MG63 (cell line): Measurements from ENCODE around the gene SPATA45. TPM values are rescaled to one million over a fixed set of nuclear protein-coding genes. Genes with fewer than 3 reads are reported as not detected.
"Not testable (repeated sequence)": the region's sequence is repeated elsewhere in the genome, so short reads cannot be mapped to it uniquely, and the experiment has no call there.

Experiments
- DNase-seq: peaks from one replicate; pipeline ENCODE4 v3.0.0-alpha.2; 2020
- H3K27me3 ChIP-seq: fragments of 250-450 bp; sonication (Bioruptor Pico); 2 replicates; pipeline ENCODE4 v1.5.1; 2020; ENCODE audit warnings: mild to moderate bottlenecking, moderate library complexity
- H3K36me3 ChIP-seq: fragments of 250-450 bp; sonication (Bioruptor Pico); 2 replicates; pipeline ENCODE4 v1.5.1; 2020; ENCODE audit warnings: mild to moderate bottlenecking, moderate library complexity
- H3K4me3 ChIP-seq: fragments of 250-450 bp; sonication (Bioruptor Pico); 2 replicates; pipeline ENCODE4 v1.5.1; 2020; ENCODE audit warnings: mild to moderate bottlenecking, moderate library complexity
- H3K9me3 ChIP-seq: fragments of 250-450 bp; sonication (Bioruptor Pico); 2 replicates; pipeline ENCODE4 v1.5.1; 2020; ENCODE audit warnings: mild to moderate bottlenecking, moderate library complexity
- total RNA-seq: library from RNA; depleted of rRNA; stranded (reverse); fragments of >200 nt; shearing (Covaris generic); gene quantifications from 2 replicates; pipeline ENCODE4 v1.2.3, GENCODE V29; 2014; ENCODE audit warnings: low replicate concordance

The SPATA45 gene
- total RNA-seq, 1 experiment from 2014 or later, result not detected

GRCh38 chr1:212852105-212852688 lies 4.7 kb upstream of the SPATA45 start:
- Histone ChIP-seq H3K27me3 (no peaks in the 10 kb centered on the region), H3K9me3 (no peaks in the 10 kb centered on the region)

GRCh38 chr1:212844521-212844920 lies 2.9 kb downstream of the SPATA45 start:
- not testable (repeated sequence) for H3K36me3 ChIP-seq, H3K27me3 ChIP-seq, DNase-seq, H3K4me3 ChIP-seq, H3K9me3 ChIP-seq

More at GRCh38 chr1:212852105-212852688, 4.7 kb upstream of the SPATA45 start:
- Histone ChIP-seq H3K36me3 (no peaks in the 10 kb centered on the region), H3K4me3 (no peak overlapping the region)
- DNase-seq, result no peak

DNA sequence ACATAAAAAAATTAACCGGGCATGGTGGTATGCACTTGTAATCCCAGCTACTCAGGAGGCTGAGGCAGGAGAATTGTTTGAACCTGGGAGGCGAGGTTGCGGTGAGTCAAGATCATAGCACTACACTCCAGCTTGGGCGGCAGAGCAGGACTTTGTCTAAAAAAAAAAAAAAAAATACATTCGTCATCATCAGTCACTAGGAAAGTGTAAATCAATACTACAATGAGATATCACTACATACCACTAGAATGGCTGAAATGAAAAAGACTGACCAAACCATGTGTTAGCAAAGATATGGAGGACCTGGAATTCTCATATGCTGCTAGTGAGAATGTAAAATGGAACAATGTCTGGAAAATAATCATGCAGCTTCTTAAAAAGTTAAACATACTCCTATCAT lies 9.3 kb downstream of the SPATA45 start:
- Histone ChIP-seq H3K4me3 (no peak overlapping the region), H3K9me3 (no peaks in the 10 kb centered on the region), H3K36me3 (no peaks in the 10 kb centered on the region), H3K27me3 (no peaks in the 10 kb centered on the region)
- no peak for DNase-seq

- not testable (repeated sequence) for H3K27me3 ChIP-seq, H3K36me3 ChIP-seq, H3K4me3 ChIP-seq, H3K9me3 ChIP-seq, DNase-seq
Measured at GRCh38 chr1:212833211-212834207, 13.9 kb downstream of the SPATA45 start.

DNA sequence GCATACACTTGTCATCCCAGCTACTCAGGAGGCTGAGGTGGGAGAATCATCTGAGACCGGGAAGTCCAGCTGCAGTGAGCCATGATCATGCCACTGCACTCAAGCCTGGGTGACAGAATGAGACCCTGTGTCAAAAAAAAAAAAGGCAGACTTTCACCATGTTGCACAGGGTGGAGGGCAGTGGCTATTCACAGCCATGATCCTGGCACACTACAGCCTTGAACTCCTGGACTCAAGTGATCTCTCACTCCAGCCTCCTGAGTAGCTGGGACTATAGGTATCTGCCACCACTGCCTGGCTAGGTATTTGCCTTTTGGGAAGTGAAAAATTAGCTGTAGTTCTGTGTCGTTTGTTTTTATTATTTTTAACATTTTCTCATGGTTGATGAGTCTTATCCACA lies 19.1 kb downstream of the SPATA45 start:
- Histone ChIP-seq H3K4me3 (no peak overlapping the region), H3K36me3 (no peaks in the 10 kb centered on the region), H3K9me3 (peaks cover 15% of the 10 kb centered on the region), H3K27me3 (no peaks in the 10 kb centered on the region)
- DNase-seq, result no peak

DNA sequence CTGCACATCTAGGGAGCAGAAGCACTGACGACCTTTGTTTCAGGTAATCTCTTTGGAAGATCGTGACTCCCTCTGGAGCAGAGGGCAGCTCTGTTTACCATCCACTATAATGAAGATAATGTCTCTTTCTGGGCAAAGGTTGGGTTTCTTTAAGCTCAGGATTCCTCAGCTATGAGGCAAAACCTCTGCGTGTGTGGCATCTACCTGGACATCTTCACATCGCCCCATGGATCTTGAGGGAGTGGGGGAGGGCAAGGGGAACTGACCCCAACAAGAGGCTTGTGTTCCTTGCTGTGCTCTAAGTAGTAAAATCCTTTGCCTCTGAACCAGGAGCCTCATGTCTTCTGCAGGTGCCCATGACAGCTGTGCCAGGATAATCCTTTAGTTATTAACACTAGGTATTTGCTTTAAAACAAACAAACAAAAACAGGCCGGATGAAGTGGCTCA lies 19.6 kb downstream of the SPATA45 start:
- Histone ChIP-seq H3K4me3 (no peak overlapping the region), H3K36me3 (no peaks in the 10 kb centered on the region), H3K27me3 (no peaks in the 10 kb centered on the region), H3K9me3 (peaks cover 15% of the 10 kb centered on the region)
- no peak for DNase-seq

DNA sequence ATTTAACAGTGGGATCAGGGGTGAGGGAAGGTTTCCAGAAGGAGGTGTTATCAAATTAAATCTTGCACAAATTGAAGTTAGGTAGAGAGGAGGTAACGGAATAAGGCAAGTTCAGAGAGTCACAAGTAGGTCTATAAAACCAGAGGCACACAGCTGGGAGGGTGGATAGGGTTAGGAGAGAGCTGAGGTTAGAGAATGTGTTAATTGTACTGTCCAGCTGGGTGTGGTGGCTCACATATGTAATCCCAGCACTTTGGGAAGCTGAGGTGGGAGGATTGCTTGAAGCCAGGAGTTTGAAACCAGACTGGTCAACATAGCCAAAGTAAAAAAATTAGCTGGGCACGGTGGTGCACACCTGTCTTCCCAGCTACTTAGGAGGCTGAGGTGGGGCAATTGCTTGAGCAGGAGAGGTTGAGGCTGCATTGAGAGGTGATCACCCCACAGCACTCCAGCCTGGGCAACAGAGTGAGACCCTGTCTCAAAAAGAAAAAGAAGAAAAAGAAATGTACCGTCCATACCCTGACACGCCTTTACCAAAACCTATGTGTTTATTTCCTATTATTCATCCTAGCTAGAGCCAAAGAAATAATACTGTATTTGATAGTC lies 20.2 kb downstream of the SPATA45 start:
- Histone ChIP-seq H3K27me3 (no peaks in the 10 kb centered on the region), H3K9me3 (peaks cover 15% of the 10 kb centered on the region), H3K36me3 (no peaks in the 10 kb centered on the region), H3K4me3 (no peak overlapping the region)
- no peak for DNase-seq

DNA sequence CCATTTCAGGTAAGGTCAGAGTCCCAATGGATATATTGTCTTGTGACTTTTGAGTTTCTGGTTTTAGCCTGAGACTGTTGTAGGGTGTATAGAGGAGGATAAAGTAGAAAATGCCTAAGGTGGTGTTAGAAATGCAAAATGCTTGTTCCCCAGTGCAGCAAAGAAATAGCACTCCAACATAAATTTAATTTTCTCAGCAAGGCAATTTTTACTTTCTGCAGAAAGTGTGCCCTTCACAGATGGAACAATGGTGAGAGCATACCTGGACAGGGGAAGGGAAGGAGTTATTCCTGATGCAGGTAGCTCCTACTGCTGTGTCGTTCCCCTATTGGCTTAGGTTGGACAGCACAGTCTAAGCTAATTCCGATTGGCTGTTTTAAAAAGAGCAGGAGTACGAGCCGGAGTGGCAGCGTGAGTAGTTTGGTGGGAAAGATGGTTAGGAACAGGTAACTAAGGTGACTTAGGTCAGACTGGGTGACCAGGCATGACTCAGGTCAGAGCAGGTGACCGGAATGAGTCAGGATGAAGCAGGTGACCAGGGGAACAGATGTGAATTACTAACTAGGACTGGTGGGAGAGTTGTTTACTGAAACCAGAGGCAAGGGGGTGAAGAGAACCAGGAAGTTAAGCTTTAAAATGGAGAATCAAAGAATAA lies 21.5 kb downstream of the SPATA45 start:
- Histone ChIP-seq H3K36me3 (no peaks in the 10 kb centered on the region), H3K9me3 (peaks cover 15% of the 10 kb centered on the region), H3K27me3 (no peaks in the 10 kb centered on the region), H3K4me3 (no peak overlapping the region)
- no peak for DNase-seq

DNA sequence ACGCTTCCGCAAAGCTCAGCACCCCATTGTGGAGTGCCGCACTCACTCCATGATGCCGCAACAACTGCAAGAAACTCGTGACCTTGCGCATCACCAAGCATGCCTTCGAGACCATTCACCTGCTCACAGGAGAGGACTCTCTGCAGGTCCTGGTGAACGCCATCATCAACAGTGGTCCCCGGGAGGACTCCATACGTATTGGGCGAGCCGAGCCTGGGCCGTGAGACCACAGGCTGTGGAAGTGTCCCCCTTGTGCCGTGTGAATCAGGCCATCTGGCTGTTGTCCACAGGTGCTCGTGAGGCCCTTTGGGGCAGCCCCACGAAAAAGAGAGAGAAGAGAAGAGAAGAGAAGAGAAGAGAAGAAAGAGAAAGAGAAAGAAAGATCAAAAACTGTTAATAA lies 23.2 kb downstream of the SPATA45 start:
- DNase-seq, result no peak
- Histone ChIP-seq H3K4me3 (no peak overlapping the region), H3K36me3 (no peaks in the 10 kb centered on the region), H3K27me3 (no peaks in the 10 kb centered on the region), H3K9me3 (peaks cover 15% of the 10 kb centered on the region)

DNA sequence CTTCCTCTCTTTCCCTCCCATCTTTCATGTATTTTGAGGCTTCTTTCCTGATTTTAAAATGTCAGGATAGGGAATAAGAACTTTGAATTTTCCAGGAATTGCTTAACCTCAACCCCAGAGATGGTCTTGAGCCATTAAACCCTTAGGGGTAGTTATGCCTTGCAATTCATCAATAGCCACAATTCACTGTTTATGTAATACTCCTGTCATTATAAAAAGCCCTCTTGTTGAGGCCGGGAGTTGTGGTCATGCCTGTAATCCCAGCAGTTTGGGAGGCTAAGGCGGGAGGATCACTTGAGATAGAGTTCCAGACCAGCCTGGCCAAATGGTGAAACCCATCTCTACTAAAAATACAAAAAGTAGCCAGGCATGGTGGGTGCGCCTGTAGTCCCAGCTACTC lies 24.5 kb downstream of the SPATA45 start:
- Histone ChIP-seq H3K36me3 (no peaks in the 10 kb centered on the region), H3K4me3 (no peak overlapping the region)

DNA sequence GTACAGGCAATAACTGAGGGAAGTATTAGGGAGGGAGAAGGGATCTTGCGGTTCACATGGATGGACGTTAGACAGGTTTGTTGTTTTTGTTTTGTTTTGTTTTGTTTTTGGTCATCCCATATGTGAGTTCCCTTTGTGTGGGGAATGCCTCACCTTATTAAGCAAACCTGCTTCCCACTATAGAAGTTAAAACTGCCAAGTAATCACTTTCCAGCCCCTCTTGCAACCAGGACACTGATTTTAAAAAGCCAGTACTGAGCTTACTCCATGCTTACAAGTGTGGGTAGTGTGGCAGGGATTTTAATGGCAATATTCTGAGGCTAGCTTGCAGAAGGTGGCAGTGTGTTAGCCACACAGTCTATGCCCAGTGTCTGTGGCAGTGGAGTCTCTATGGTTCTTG lies 26.5 kb downstream of the SPATA45 start:
- no peaks in the 10 kb centered on the region for H3K36me3 ChIP-seq
- H3K4me3 ChIP-seq, result no peak overlapping the region
- no peaks in the 10 kb centered on the region for H3K27me3 ChIP-seq
- no peak for DNase-seq
- peaks cover 12% of the 10 kb centered on the region for H3K9me3 ChIP-seq

More for the DNA sequence above, 24.5 kb downstream of the SPATA45 start:
- no peaks in the 10 kb centered on the region for H3K27me3 ChIP-seq
- no peak for DNase-seq
- peaks cover 15% of the 10 kb centered on the region for H3K9me3 ChIP-seq

DNA sequence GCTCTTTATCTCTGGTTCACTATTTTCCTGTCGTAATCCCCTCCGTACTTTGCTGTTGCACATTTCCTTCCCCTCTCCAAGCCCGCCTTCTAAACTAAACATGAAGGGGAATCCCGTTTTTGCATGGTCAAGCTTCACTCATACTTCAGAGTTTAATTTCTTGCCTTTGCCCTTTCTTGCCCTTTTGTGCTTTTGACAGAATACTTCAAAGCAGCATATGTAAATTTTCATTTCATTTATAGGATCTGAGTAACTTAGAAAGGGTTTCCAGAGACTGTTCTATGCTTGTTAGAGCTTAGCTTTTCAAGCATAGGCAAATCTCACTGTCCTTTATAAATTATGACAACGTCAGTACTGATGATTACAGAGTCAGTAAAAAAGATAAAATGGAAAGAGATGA lies 27.7 kb downstream of the SPATA45 start:
- H3K27me3 ChIP-seq, result no peaks in the 10 kb centered on the region
- no peak for DNase-seq
- H3K4me3 ChIP-seq, result no peak overlapping the region
- H3K36me3 ChIP-seq, result no peaks in the 10 kb centered on the region
- no peaks in the 10 kb centered on the region for H3K9me3 ChIP-seq

DNA sequence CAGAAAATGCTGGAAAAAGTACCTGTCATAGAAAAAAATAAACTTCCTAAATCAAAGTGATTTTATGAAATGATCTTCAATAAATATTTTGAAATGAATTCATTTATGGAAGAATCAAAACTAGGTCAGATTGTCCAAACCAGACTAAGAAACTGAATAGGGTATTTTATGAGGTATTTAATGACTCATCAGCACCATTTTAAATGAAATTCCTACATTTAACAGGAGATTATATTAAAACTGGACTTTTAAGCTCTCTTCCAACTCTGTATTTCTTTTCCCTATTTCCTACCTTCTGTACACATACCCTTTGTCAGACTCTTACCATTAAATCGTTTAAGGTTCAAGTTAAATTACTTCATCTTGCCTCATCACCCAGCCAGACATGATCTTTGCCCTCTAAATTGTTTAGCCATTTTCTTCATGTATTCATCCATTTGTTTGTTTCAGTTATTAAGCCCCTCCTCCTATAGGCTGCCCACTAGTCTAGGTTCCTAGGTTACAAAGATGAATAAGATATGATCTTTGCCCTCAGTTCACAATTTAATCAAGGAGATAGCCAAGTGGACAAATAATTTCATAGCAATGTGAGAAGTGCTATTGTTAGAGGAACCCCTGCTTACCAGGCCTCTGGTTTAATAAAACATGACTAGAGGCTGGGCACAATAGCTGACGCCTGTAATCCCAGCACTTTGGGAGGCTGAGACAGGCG lies 30.7 kb downstream of the SPATA45 start:
- no peak overlapping the region for H3K4me3 ChIP-seq
- no peak for DNase-seq
- H3K27me3 ChIP-seq, result no peaks in the 10 kb centered on the region
- no peaks in the 10 kb centered on the region for H3K9me3 ChIP-seq
- H3K36me3 ChIP-seq, result no peaks in the 10 kb centered on the region

GRCh38 chr1:212814537-212815334 lies 32.7 kb downstream of the SPATA45 start:
- Histone ChIP-seq H3K4me3 (no peak overlapping the region), H3K9me3 (no peaks in the 10 kb centered on the region), H3K36me3 (no peaks in the 10 kb centered on the region), H3K27me3 (no peaks in the 10 kb centered on the region)
- DNase-seq, result no peak

GRCh38 chr1:212805767-212806166 lies 41.7 kb downstream of the SPATA45 start:
- DNase-seq, result no peak
- Histone ChIP-seq H3K36me3 (peaks cover 5% of the 10 kb centered on the region; the same call in 1 of the 2 replicates), H3K9me3 (no peaks in the 10 kb centered on the region), H3K4me3 (no peak overlapping the region), H3K27me3 (no peaks in the 10 kb centered on the region)

- Histone ChIP-seq H3K36me3 (peaks cover 2% of the 10 kb centered on the region; the same call in 1 of the 2 replicates), H3K9me3 (no peaks in the 10 kb centered on the region), H3K4me3 (no peak overlapping the region), H3K27me3 (no peaks in the 10 kb centered on the region)
- DNase-seq, result no peak
Measured at GRCh38 chr1:212797681-212798080, 49.8 kb downstream of the SPATA45 start.
